ENCODE results near the gene SDK1.

Gene SDK1

GRCh38 chr7:4103352-4104091 lies 802.5 kb downstream of the SDK1 start:
- DNase-seq = no peak
- TF ChIP-seq GATA1 (IDR thresholded peaks at IDR 0.05; ENCODE audit: low read depth, low read length) (no peak), POLR2A (IDR thresholded peaks at IDR 0.05; ENCODE audit: low read length) (no peak)

GRCh38 chr7:4107839-4108238 lies 806.8 kb downstream of the SDK1 start:
- TF ChIP-seq POLR2A (IDR thresholded peaks at IDR 0.05; ENCODE audit: low read length) = no peak
- TF ChIP-seq GATA1 (IDR thresholded peaks at IDR 0.05; ENCODE audit: low read depth, low read length) = no peak
- DNase-seq = no peak

GRCh38 chr7:4108951-4109350 lies 807.9 kb downstream of the SDK1 start:
- DNase-seq = no peak
- TF ChIP-seq GATA1 (IDR thresholded peaks at IDR 0.05; ENCODE audit: low read depth, low read length) (no peak), POLR2A (IDR thresholded peaks at IDR 0.05; ENCODE audit: low read length) (no peak)

- TF ChIP-seq POLR2A (IDR thresholded peaks at IDR 0.05; ENCODE audit: low read length) (no peak), GATA1 (IDR thresholded peaks at IDR 0.05; ENCODE audit: low read depth, low read length) (no peak)
- no peak for DNase-seq
Observed at GRCh38 chr7:4109481-4110110, 808.5 kb downstream of the SDK1 start.

- no peak for DNase-seq
- TF ChIP-seq POLR2A (IDR thresholded peaks at IDR 0.05; ENCODE audit: low read length) (no peak), GATA1 (IDR thresholded peaks at IDR 0.05; ENCODE audit: low read depth, low read length) (no peak)
Observed at GRCh38 chr7:4110438-4110837, 809.4 kb downstream of the SDK1 start.

- TF ChIP-seq POLR2A (IDR thresholded peaks at IDR 0.05; ENCODE audit: low read length) (no peak), GATA1 (IDR thresholded peaks at IDR 0.05; ENCODE audit: low read depth, low read length) (no peak)
- DNase-seq = no peak
Observed at GRCh38 chr7:4111166-4111565, 810.1 kb downstream of the SDK1 start.

- TF ChIP-seq POLR2A (IDR thresholded peaks at IDR 0.05; ENCODE audit: low read length) (no peak), GATA1 (IDR thresholded peaks at IDR 0.05; ENCODE audit: low read depth, low read length) (no peak)
- no peak for DNase-seq
Observed at GRCh38 chr7:4113271-4113670, 812.2 kb downstream of the SDK1 start.

- TF ChIP-seq GATA1 (IDR thresholded peaks at IDR 0.05; ENCODE audit: low read depth, low read length) (no peak), POLR2A (IDR thresholded peaks at IDR 0.05; ENCODE audit: low read length) (no peak)
- no peak for DNase-seq
Observed at GRCh38 chr7:4113976-4114375, 812.9 kb downstream of the SDK1 start.

GRCh38 chr7:4115442-4115841 lies 814.4 kb downstream of the SDK1 start:
- TF ChIP-seq GATA1 (IDR thresholded peaks at IDR 0.05; ENCODE audit: low read depth, low read length) (no peak), POLR2A (IDR thresholded peaks at IDR 0.05; ENCODE audit: low read length) (no peak)
- DNase-seq = no peak

GRCh38 chr7:4115941-4116610 lies 815.0 kb downstream of the SDK1 start:
- no peak for DNase-seq
- TF ChIP-seq POLR2A (IDR thresholded peaks at IDR 0.05; ENCODE audit: low read length) (no peak), GATA1 (IDR thresholded peaks at IDR 0.05; ENCODE audit: low read depth, low read length) (no peak)

GRCh38 chr7:4119848-4120247 lies 818.8 kb downstream of the SDK1 start:
- DNase-seq = no peak
- TF ChIP-seq GATA1 (IDR thresholded peaks at IDR 0.05; ENCODE audit: low read depth, low read length) = no peak
- TF ChIP-seq POLR2A (IDR thresholded peaks at IDR 0.05; ENCODE audit: low read length) = no peak

- DNase-seq = no peak
- no peak for TF ChIP-seq GATA1 (IDR thresholded peaks at IDR 0.05; ENCODE audit: low read depth, low read length)
- no peak for TF ChIP-seq POLR2A (IDR thresholded peaks at IDR 0.05; ENCODE audit: low read length)
Observed at GRCh38 chr7:4123346-4123745, 822.3 kb downstream of the SDK1 start.

- TF ChIP-seq POLR2A (IDR thresholded peaks at IDR 0.05; ENCODE audit: low read length) (no peak), GATA1 (IDR thresholded peaks at IDR 0.05; ENCODE audit: low read depth, low read length) (no peak)
- no peak for DNase-seq
Observed at GRCh38 chr7:4123823-4124222, 822.8 kb downstream of the SDK1 start.
